OCI-LY3 (cell line): ENCODE measurements around the gene RUBCN.
"Not testable (repeated sequence)": the region's sequence is repeated elsewhere in the genome, so short reads cannot be mapped to it uniquely, and the experiment has no call there.

Experiments
- EZH2phosphoT487 ChIP-seq: fragments of 200-600 bp; shearing (Covaris generic); IDR thresholded peaks from 2 replicates; pipeline ENCODE4 v1.6.1; 2018; ENCODE audit warnings: antibody characterized with exemption, mixed run types, low read depth
- TF ChIP-seq, protein P1 (sequence below): fragments of 200-600, 300-600 bp; sonication (generic); IDR thresholded peaks from 2 replicates; pipeline ENCODE4 v1.5.1; 2014; ENCODE audit warnings: antibody characterized with exemption, low read length, low read depth

DNA sequence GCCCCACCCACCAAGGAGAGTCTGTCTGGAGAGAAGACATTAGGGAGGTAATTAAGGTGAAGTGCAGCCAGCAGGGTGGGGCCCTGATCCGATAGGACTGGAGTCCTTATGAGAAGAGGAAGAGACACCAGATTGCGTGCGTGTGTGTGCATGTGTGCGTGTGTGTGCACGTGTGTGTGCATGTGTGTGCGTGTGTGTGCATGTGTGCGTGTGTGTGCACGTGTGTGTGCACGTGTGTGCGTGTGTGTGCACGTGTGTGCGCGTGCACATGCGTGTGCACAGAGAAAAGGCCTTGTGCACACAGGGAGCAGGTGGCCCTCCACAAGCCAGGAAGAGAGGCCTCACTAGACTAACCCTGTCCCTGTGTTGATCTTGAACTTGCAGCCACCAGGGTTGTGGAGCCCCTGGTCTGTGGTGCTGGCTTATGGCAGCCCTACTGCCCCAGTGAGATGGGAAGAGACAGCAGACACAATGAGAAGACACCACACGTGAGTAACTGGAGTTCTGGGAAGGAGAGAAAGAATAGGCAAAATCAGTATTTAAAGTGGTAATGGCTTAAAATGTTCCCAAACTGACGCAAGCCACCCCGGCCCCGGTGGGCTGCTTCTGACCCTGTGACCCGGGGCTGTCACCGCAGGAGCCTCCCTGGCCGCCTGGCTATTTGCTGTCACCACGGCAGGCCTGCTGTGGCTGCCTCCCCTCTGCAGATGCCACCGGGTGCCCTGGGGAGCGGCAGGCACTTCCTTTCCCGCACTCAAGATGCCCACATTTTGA lies 73.2 kb downstream of the RUBCN start:
- TF ChIP-seq, protein P1, sequence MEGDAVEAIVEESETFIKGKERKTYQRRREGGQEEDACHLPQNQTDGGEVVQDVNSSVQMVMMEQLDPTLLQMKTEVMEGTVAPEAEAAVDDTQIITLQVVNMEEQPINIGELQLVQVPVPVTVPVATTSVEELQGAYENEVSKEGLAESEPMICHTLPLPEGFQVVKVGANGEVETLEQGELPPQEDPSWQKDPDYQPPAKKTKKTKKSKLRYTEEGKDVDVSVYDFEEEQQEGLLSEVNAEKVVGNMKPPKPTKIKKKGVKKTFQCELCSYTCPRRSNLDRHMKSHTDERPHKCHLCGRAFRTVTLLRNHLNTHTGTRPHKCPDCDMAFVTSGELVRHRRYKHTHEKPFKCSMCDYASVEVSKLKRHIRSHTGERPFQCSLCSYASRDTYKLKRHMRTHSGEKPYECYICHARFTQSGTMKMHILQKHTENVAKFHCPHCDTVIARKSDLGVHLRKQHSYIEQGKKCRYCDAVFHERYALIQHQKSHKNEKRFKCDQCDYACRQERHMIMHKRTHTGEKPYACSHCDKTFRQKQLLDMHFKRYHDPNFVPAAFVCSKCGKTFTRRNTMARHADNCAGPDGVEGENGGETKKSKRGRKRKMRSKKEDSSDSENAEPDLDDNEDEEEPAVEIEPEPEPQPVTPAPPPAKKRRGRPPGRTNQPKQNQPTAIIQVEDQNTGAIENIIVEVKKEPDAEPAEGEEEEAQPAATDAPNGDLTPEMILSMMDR, result not testable (repeated sequence)
- not testable (repeated sequence) for TF ChIP-seq EZH2phosphoT487
